ENCODE measurements around the gene TMEM186.
"Not testable (repeated sequence)": the region's sequence is repeated elsewhere in the genome, so short reads cannot be mapped to it uniquely, and the experiment has no call there.

Gene TMEM186, protein sequence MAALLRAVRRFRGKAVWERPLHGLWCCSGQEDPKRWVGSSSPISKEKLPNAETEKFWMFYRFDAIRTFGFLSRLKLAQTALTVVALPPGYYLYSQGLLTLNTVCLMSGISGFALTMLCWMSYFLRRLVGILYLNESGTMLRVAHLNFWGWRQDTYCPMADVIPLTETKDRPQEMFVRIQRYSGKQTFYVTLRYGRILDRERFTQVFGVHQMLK

DNA sequence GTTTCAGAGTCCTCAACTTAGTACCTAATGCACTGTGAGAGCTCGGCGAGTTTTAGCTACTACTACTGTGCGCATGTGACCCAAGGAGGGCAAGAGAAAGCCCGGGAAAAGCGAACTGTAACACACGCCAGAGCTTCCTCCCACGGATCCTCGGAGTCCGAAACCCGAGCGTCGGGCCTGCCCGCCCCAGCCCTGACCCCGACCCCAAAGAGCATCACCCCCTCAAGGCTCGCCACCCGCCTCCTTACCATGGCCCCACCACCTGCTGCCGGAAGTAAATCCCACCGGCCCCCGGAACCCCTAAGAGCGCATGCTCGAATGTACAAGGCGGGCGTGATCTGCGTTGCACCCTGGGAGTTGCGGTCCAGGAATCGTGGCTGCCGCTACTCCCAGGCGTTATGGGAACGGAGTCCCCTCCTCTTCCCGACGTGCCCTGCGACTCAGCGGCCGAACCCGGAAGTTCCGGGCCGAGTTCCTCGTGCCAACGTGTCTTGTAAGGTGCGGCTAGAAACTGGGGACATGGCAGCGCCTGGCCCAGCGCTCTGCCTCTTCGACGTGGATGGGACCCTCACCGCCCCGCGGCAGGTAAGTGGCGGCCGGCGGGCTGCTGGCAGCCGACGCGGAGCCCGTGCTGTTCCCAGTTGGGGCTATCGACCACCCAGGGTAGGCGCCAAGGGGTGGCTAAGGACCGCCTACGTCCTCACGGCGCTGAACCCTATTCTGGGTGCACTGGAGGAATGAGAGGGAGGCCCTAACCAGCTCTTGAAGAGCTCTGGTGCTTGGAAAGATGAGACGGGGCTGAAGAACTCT, at the start of gene TMEM186, which contains the start of gene PMM2:
Gene TMEM186 (minus strand): TSS at position 276 of the 810 bp plus-strand sequence. CDS start 25 bp downstream, at position 251.
Gene PMM2 (plus strand): TSS at position 476 of the 810 bp plus-strand sequence. CDS start 44 bp downstream, at position 520.
- no peak for TF ChIP-seq CTCF (IDR thresholded peaks at IDR 0.05; ENCODE audit: borderline replicate concordance, insufficient read depth, low read depth, low read length)
- peak within 1 kb of the TSS; percentile 79 for H3K4me3 ChIP-seq (ENCODE audit: low read depth, low read length)

DNA sequence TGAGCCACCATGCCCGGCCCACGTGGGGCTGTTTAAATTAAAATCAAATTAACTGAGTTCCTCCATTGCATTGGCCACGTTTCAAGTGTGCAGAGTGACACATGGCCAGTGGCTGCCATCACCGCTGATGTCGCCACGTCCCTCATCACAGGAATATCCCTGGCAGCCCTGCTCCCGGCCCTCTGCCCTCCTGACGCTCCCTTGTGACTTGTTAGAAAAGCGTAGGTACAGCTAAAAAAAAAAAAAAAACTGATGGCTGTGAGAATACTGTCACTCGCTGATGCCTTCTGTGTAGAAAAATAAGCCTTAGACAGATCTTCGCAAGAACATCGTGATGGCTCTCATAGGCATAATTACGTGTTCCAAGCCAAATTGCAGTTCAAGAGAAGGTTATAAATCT, 49.7 kb upstream of the TMEM186 start:
- no peak for TF ChIP-seq CTCF (IDR thresholded peaks at IDR 0.05; ENCODE audit: borderline replicate concordance, insufficient read depth, low read depth, low read length)
- no peak overlapping the region for H3K4me3 ChIP-seq (ENCODE audit: low read depth, low read length)

DNA sequence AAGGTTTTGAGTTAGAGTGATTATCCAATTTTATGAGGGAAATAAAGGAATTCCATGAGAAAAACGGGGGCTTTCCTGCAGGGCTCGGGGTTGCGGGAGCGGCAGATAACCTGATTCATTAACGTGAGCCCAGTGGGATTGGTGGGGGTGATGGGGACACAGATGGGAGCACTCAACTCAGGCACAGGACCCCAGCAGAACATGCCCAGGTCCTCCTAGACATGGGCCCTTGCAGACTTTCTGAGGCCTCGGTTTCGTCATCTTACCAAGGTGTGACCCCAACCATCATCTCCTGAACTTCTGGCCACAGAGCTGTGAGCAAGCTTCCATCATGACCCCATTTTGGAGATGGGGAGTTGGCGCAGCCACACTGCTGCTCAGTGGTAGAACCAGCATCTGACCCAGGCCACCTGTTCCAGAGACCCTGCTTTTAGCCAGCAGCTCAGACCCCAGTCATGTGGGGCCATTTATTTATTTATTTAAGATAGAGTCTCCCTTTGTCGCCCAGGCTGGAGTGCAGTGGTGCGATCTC, 49.0 kb upstream of the TMEM186 start:
- H3K4me3 ChIP-seq (ENCODE audit: low read depth, low read length), result no peak overlapping the region
- TF ChIP-seq CTCF (IDR thresholded peaks at IDR 0.05; ENCODE audit: borderline replicate concordance, insufficient read depth, low read depth, low read length), result no peak

DNA sequence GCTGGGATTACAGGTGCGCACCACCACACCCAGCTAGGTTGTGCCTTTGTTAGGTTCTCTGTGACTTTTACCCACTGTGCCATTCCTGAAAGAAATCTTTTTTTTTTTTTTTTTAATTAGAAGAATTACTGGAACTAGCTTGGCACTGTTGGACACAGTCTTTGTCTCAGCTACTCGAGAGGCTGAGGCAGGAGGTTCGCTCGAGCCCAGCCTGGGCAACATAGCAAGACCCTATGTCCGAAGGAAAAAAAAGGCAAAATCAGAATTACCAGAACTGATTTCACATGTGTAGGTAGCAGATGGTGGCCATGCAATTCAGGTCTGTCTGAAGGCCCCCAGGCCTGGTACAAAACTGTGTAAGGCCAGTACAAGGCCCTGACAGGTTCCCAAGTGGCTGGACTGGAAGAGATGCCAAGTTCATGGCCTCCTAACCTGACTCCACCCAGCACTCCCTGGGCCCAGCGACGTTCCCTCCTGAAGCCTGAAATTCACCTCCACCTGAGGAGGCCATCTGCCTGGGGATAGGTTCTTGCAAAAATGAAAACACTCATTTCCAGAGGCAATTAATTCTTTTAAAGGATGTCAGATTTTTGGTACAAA, 48.4 kb upstream of the TMEM186 start:
- H3K4me3 ChIP-seq (ENCODE audit: low read depth, low read length), result no peak overlapping the region
- no peak for TF ChIP-seq CTCF (IDR thresholded peaks at IDR 0.05; ENCODE audit: borderline replicate concordance, insufficient read depth, low read depth, low read length)

DNA sequence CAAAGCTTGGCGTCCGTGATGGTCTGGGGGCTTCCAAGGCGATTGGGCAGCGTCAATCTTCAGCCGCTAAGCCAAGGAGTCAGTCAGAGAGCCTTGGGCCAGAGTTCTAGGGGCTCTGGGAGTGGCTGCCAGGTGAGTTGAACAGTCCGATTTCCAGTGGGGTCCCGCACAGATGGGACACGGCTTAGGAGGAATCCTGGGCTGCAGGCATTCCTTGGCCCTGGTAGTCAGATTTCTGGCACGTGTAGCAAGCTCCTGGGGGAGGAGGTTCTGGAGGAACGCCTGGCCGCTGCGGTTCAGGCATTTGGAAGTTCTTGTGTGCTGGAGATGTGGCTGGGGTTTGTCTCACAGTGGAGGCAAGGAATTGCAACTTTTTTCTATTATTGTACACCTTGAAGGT, 45.9 kb upstream of the TMEM186 start:
- H3K4me3 ChIP-seq (ENCODE audit: low read depth, low read length), result not testable (repeated sequence)

DNA sequence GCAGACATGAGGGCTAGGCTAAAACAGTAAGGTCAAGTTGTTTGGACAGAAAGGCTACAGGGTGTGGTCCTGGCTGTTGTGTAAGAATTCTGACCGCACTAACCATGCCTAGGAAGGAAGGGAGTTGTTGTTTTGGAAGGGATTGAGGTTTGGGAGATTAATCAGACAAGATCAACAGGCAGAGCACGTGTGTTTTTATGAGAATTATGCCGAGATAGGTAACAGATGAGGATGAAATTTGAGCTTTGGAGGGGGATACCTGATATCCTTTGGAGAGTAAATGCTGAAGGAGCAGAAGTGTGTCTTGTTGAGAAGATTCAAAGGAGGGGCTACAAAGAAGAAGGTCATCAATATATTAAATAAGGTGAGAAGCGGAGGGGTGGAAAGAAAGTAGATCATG, 44.6 kb upstream of the TMEM186 start:
- H3K4me3 ChIP-seq (ENCODE audit: low read depth, low read length), result not testable (repeated sequence)

GRCh38 chr16:8837594-8837993, 40.2 kb upstream of the TMEM186 start:
- H3K4me3 ChIP-seq (ENCODE audit: low read depth, low read length), result not testable (repeated sequence)

DNA sequence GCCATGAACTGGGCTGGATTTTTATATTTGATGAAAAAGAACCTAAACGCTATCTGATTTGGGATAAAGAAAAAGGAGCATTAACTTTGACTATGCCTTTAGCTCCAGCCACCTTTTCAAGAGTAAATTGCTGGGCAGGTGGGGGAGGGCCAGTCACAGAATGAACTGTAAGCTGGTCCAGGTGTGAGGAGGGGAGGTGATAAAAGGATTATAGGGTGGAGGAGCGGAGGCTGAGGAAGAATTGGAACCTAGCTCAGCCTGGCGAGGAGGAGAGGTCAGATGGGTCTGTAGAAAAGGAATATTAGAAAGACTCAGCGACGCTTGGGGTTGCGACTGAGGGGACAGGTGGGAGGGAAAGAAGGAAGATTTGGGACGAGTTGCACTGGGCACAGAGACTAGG, 39.4 kb upstream of the TMEM186 start:
- H3K4me3 ChIP-seq (ENCODE audit: low read depth, low read length), result not testable (repeated sequence)

DNA sequence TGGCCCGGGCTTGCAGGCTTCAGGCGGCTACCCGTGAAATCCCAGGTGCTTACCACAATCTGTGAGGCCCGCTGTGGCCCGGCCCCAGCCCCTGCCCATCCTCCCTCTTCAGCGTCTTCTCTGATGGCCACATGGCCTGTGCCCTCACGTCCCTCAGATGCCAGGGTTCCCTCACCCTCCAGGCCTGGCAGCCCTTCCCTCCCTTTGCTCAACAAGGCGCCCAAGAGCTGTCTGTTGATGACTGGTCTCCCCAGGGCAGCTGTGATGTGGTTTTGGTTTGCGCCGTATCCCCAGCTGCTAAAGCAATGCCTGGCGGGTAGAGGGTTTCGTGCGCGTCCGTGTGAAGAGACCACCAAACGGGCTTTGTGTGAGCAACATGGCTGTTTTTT, 35.3 kb upstream of the TMEM186 start:
- no peak overlapping the region for H3K4me3 ChIP-seq (ENCODE audit: low read depth, low read length)
- TF ChIP-seq CTCF (IDR thresholded peaks at IDR 0.05; ENCODE audit: borderline replicate concordance, insufficient read depth, low read depth, low read length), result no peak

All from GM12875 (cell line).